ENCODE results near the gene TUFM. TPM values are rescaled to one million over a fixed set of nuclear protein-coding genes. Genes with fewer than 3 reads are reported as not detected.
"Not testable (repeated sequence)": the region's sequence is repeated elsewhere in the genome, so short reads cannot be mapped to it uniquely, and the experiment has no call there.

Gene TUFM
- total RNA-seq, 2 experiments from 2014 or later = 360 to 382 TPM

DNA sequence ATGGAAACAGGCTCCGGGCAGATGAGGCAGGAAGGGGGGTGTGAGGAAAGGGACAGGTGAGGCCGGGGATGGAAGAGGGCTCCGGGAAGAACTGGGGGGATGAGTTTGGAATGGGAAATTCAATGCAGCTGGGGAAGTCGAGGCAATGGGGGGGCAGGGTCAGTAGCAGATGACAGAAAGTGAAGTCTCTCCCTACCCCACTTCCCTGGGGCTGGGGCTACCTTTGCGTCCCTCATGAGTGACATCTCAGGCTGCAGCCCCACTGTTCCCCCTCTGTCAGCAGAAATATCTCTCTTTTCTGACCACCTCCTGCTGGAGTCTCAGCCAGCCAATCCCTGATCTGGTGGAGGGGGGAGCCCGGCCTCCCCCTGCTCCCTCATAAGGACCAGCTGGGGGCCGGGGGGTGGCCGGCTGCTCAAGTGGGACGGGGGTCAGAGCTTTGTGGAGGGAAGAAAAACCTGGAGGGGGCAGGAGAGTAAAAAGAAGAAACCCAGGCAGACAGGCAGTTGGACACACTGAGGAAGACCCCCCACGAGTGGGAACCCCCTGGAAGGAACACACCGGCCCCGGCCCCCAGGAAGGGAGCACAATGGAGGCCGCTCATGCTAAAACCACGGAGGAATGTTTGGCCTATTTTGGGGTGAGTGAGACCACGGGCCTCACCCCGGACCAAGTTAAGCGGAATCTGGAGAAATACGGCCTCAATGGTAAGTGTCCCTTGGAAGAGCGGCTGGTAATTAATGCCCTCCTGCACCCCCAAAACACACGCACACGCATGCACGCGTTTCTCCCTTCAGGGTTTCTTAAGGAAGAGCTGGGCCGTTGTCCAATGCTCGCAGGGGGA, 32.2 kb upstream of the TUFM start, which contains the start of gene ATP2A1:
Gene ATP2A1, plus strand, starts transcription at position 406 of the 844 bp plus-strand sequence. Its CDS starts 184 bp downstream, at position 590.
- H3K27ac Mint-ChIP-seq = no peak within 1 kb of the TSS

DNA sequence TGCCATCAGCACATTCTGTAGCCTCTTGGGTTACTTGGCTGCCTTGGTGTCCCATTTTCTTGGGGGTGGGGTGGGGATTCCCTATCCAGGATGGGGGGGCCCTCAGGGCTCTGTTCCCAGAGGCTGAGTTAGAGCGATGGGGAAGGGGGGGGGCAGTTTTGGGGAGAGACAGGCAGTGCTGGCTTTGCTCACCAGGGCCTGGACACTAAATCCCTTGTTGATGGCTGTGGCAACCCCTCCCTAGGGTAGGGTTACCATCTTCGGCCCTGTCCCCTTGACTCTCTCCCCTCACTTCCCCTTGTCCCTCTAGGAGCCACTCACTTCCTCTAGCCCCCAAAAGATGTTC, 31.5 kb upstream of the TUFM start:
- H3K27me3 Mint-ChIP-seq = peaks cover 15% of the 10 kb centered on the region
- H3K36me3 Mint-ChIP-seq = peaks cover 4% of the 10 kb centered on the region
- no peak for DNase-seq
- H3K9me3 Mint-ChIP-seq = no peaks in the 10 kb centered on the region
- H3K4me1 Mint-ChIP-seq = peaks cover 27% of the 10 kb centered on the region
- no peak overlapping the region for H3K27ac Mint-ChIP-seq
- H3K4me3 Mint-ChIP-seq = peak overlapping the region; percentile 22

More for the DNA sequence above, 32.2 kb upstream of the TUFM start, which contains the start of gene ATP2A1:
- peaks cover 2% of the 10 kb centered on the region for H3K36me3 Mint-ChIP-seq
- H3K27me3 Mint-ChIP-seq = peaks cover 15% of the 10 kb centered on the region
- peak within 1 kb of the TSS; percentile 88 for H3K4me3 Mint-ChIP-seq
- H3K4me1 Mint-ChIP-seq = peaks cover 27% of the 10 kb centered on the region
- H3K9me3 Mint-ChIP-seq = no peaks in the 10 kb centered on the region
- DNase-seq = no peak

- H3K4me3 Mint-ChIP-seq = no peak overlapping the region
- peaks cover 27% of the 10 kb centered on the region for H3K4me1 Mint-ChIP-seq
- H3K27ac Mint-ChIP-seq = no peak overlapping the region
- peaks cover 4% of the 10 kb centered on the region for H3K36me3 Mint-ChIP-seq
- no peak for DNase-seq
- H3K27me3 Mint-ChIP-seq = peaks cover 12% of the 10 kb centered on the region
- H3K9me3 Mint-ChIP-seq = no peaks in the 10 kb centered on the region
These were observed 31.0 kb upstream of the TUFM start for GRCh38 chr16:28876973-28877654.

DNA sequence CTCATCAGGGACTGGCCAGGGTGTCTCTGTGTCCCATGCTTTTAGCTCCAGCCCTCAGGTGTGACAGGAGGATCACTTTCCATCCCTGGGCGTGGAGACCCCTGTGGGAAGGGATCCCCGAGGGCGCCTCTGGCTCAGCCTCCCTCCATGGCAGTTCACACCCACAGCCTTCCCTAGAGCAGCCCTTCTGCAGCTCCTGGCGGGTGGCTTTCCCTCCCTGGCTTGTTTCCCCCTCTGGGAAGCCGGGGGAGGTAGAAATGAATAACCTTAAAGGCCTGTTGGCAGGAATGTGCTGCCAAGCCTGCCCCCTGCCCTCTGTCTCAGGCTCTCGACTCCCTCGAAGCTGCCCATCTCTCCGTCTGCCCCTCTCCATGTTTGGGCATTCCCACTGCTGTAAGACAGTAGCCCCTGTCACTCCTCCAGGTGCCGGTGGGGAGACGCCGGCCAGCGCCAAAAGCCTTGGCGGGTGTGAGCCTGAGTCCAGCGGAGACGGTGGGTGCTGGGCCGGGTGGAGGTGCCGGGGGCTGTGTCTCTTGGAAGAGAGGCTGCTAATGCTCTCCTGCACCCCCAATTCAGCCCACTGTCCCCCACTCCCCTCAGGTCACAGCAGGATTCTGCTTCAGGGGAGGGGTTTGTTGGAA, 30.0 kb upstream of the TUFM start:
- Mint-ChIP-seq H3K27ac (no peak overlapping the region), H3K27me3 (peaks cover 7% of the 10 kb centered on the region), H3K4me1 (peaks cover 25% of the 10 kb centered on the region), H3K4me3 (no peak overlapping the region), H3K36me3 (peaks cover 2% of the 10 kb centered on the region), H3K9me3 (no peaks in the 10 kb centered on the region)
- no peak for DNase-seq

- H3K36me3 Mint-ChIP-seq = peaks cover 2% of the 10 kb centered on the region
- H3K27me3 Mint-ChIP-seq = no peaks in the 10 kb centered on the region
- no peaks in the 10 kb centered on the region for H3K9me3 Mint-ChIP-seq
- no peak overlapping the region for H3K4me3 Mint-ChIP-seq
- no peak for DNase-seq
- peaks cover 20% of the 10 kb centered on the region for H3K4me1 Mint-ChIP-seq
- no peak overlapping the region for H3K27ac Mint-ChIP-seq
These were observed 29.2 kb upstream of the TUFM start for GRCh38 chr16:28875134-28876018.

DNA sequence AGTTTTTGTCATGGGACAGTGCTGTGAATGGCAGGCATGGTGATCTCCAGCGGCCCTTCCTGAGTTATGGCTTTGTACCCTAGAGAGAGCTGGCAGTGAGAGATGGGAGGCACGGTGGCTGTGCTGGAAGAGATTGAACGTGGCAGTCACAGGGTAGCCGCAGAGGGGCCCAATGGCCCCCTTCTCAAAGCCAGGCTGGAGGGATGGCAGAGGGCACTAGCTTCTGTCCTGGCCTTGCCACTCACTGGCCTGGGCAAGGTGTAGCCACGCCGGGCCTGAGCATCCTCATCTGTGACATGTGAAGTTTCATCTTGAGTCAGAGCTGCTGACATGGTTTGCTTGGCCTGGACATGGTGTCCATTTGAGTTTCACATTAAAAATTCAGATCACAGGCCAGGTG, 28.3 kb upstream of the TUFM start:
- Mint-ChIP-seq H3K36me3 (peaks cover 4% of the 10 kb centered on the region), H3K4me1 (peaks cover 19% of the 10 kb centered on the region), H3K4me3 (no peak overlapping the region), H3K27me3 (no peaks in the 10 kb centered on the region), H3K27ac (no peak overlapping the region), H3K9me3 (no peaks in the 10 kb centered on the region)
- no peak for DNase-seq

- Mint-ChIP-seq H3K4me1 (peaks cover 13% of the 10 kb centered on the region), H3K27me3 (no peaks in the 10 kb centered on the region), H3K4me3 (no peak overlapping the region), H3K9me3 (no peaks in the 10 kb centered on the region), H3K36me3 (peaks cover 6% of the 10 kb centered on the region), H3K27ac (peak overlapping the region; percentile 54)
- peak; percentile 66 for DNase-seq
These were observed 27.5 kb upstream of the TUFM start for GRCh38 chr16:28873543-28874201.

DNA sequence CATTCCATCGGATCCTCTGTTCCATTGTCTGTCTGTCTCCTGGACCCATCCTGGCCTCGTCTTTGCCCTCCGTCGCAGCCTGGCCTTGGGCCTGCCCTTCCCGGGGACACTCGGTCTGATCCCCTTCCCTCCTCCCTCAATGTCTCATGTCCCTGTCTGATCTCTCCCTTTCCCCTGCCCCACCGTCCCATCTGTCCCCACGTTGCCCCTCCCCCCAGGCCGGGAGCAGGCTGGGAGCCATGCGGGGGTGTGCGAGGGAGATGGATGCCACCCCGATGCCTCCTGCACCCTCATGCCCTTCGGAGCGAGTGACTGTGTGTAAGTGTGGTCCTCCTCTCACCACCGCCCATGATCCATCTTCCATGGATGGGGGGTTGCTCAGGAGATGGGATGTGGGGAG, 26.8 kb upstream of the TUFM start:
- no peaks in the 10 kb centered on the region for H3K27me3 Mint-ChIP-seq
- H3K4me3 Mint-ChIP-seq = no peak overlapping the region
- no peaks in the 10 kb centered on the region for H3K9me3 Mint-ChIP-seq
- DNase-seq = no peak
- H3K4me1 Mint-ChIP-seq = peaks cover 7% of the 10 kb centered on the region
- no peak overlapping the region for H3K27ac Mint-ChIP-seq
- peaks cover 7% of the 10 kb centered on the region for H3K36me3 Mint-ChIP-seq

DNA sequence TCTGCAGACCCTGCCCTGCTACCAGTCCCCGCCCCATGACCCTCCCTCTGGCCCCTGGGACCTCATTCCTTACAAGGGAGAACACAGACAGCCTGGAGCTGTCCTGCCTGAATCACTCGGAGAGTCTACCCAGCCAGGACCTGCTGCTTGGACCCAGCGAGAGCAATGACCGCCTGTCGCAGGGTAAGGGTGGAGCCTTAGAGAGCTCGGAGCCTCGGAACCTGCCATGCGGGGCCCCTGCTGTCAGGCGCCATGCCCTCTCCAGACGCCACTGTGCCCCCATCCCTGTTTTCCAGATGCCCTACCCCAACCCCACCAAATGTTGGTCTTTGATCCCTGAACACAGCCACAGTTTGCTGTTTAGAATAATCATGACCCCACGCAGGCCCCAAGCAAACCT, 23.1 kb upstream of the TUFM start:
- Mint-ChIP-seq H3K9me3 (no peaks in the 10 kb centered on the region), H3K27ac (no peak overlapping the region), H3K27me3 (no peaks in the 10 kb centered on the region), H3K4me3 (no peak overlapping the region), H3K4me1 (peaks cover 12% of the 10 kb centered on the region), H3K36me3 (peaks cover 7% of the 10 kb centered on the region)
- no peak for DNase-seq

DNA sequence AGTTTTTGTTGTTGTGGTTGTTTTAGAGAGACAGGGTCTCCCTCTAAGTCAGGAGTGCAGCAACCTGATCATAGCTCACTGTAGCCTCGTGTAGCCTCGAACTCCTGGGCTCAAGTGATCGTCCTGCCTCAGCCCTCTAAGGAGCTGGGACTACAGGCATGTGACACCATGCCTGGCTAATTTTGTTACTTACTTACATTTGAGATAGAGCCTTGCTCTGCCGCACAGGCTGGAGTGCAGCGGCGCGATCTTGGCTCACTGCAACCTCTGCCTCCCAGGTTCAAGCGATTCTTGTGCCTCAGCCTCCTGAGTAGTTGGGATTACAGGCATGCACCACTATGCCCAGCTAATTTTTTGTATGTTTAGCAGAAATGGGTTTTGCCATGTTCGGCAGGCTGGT, 21.5 kb upstream of the TUFM start:
- DNase-seq, H3K27ac Mint-ChIP-seq, H3K27me3 Mint-ChIP-seq: not testable (repeated sequence)

DNA sequence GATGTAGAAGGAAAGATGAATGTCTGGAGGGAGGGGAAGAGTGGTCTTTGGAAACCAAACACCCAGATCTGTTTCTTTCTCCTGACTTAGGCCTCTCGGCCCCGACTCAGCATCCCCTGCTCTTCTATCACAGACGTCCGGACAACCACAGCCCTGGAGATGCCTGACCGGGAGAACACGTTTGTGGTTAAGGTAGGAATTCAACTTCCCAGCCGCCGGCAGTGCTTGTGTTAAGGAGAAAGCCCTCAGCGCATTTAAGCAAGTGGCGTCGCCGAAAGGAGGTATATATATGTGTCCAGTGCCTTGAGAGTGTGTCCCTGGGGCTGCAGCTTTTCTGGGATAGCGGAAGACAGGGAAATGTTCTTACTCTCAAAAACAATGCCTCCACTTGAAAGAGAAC, 21.1 kb upstream of the TUFM start:
- peaks cover 11% of the 10 kb centered on the region for H3K36me3 Mint-ChIP-seq

More for the DNA sequence above, 21.5 kb upstream of the TUFM start:
- H3K9me3 Mint-ChIP-seq, H3K4me3 Mint-ChIP-seq: not testable (repeated sequence)
- H3K4me1 Mint-ChIP-seq = peaks cover 18% of the 10 kb centered on the region
- peaks cover 11% of the 10 kb centered on the region for H3K36me3 Mint-ChIP-seq

GRCh38 chr16:28866454-28866804, 20.3 kb upstream of the TUFM start:
- H3K36me3 Mint-ChIP-seq = peaks cover 19% of the 10 kb centered on the region
- no peaks in the 10 kb centered on the region for H3K9me3 Mint-ChIP-seq
- no peak overlapping the region for H3K4me3 Mint-ChIP-seq
- peaks cover 20% of the 10 kb centered on the region for H3K4me1 Mint-ChIP-seq
- no peaks in the 10 kb centered on the region for H3K27me3 Mint-ChIP-seq
- DNase-seq = no peak
- H3K27ac Mint-ChIP-seq = no peak overlapping the region

More for the DNA sequence above, 21.1 kb upstream of the TUFM start:
- Mint-ChIP-seq H3K4me3 (no peak overlapping the region), H3K4me1 (peaks cover 18% of the 10 kb centered on the region), H3K27ac (no peak overlapping the region), H3K9me3 (no peaks in the 10 kb centered on the region), H3K27me3 (no peaks in the 10 kb centered on the region)
- no peak for DNase-seq

DNA sequence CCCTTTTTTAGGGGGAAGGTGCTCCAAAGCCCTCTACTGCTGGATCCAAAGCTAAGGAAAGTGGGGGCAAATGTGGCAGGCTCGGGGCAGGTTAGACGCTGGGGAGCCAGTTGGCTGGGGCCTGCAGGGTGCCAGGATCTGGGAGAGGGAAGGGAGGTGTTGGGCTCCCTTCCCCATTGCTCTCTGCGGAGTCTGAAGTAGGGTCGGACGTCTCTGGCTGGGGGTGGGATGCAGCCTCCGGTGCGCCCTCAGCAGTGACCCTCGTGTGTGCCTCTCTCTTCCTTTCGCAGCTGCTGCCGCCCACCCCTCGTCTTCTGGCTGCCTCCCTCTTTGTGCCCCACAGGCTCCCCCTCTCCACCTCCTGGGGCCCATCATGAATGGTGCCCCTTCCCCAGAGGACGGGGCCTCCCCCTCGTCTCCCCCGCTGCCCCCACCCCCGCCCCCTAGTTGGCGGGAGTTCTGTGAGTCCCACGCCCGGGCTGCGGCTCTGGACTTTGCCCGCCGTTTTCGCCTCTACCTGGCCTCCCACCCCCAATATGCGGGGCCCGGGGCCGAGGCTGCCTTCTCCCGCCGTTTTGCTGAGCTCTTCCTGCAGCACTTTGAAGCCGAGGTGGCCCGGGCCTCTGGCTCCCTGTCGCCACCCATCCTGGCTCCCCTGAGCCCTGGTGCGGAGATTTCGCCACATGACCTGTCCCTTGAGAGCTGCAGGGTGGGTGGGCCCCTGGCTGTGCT, 19.7 kb upstream of the TUFM start:
- Mint-ChIP-seq H3K27ac (no peak overlapping the region), H3K9me3 (no peaks in the 10 kb centered on the region), H3K36me3 (peaks cover 22% of the 10 kb centered on the region), H3K4me3 (no peak overlapping the region), H3K4me1 (peaks cover 20% of the 10 kb centered on the region), H3K27me3 (no peaks in the 10 kb centered on the region)
- no peak for DNase-seq
